SU-DHL-6 (cell line): ENCODE results near the gene SPTBN1.
"Not testable (repeated sequence)": the region's sequence is repeated elsewhere in the genome, so short reads cannot be mapped to it uniquely, and the experiment has no call there.

Source experiments
- CTCF ChIP-seq: fragments of 200-600 bp; sonication (generic); IDR thresholded peaks from one replicate; pipeline ENCODE4 v1.5.1; 2017; ENCODE audit warnings: antibody characterized with exemption, mild to moderate bottlenecking, low read length, moderate library complexity; ENCODE audit not compliant: insufficient read depth, poor library complexity, severe bottlenecking
- EZH2phosphoT487 ChIP-seq: fragments of 200-600 bp; sonication (generic), shearing (Covaris generic); conservative IDR thresholded peaks from 2 replicates; pipeline ENCODE4 v1.6.1; 2018; ENCODE audit warnings: mild to moderate bottlenecking, antibody characterized with exemption, low read length, moderate library complexity, mixed read lengths

GRCh38 chr2:54518016-54518415, 61.9 kb downstream of the SPTBN1 start:
- not testable (repeated sequence) for TF ChIP-seq CTCF, EZH2phosphoT487
